HepG2 (cell line): Measurements from ENCODE around the gene FGD5. TPM values are rescaled to one million over a fixed set of nuclear protein-coding genes. Genes with fewer than 3 reads are reported as not detected.
A peak's percentile ranks its signal among the peaks of the same experiment; 100 is the strongest.

Experiments
- ELF3 ChIP-seq: IDR thresholded peaks from 2 replicates; pipeline ENCODE4 v1.6.1; 2016; ENCODE audit warnings: missing genetic modification reagents, missing compliant biosample characterization
- PCBP2 ChIP-seq: fragments of 200-400 bp; formaldehyde crosslinking; optimal IDR thresholded peaks from 2 replicates; pipeline ENCODE3; 2018; ENCODE audit warnings: low read length, low read depth; ENCODE audit not compliant: poor library complexity, severe bottlenecking
- SIN3B ChIP-seq: fragments of 150-350 bp; IDR thresholded peaks from 2 replicates; pipeline ENCODE4 v1.6.1; 2014; ENCODE audit warnings: low read length
- ZNF430 ChIP-seq: sonication (generic); formaldehyde crosslinking; IDR thresholded peaks from 2 replicates; pipeline ENCODE4 v1.9.0; 2021; ENCODE audit warnings: mild to moderate bottlenecking, missing genetic modification reagents
- ZNF431 ChIP-seq: sonication (generic); formaldehyde crosslinking; IDR thresholded peaks from 2 replicates; pipeline ENCODE4 v1.9.0; 2022; ENCODE audit warnings: missing genetic modification reagents, low read depth, mild to moderate bottlenecking, borderline replicate concordance
- ZNF670 ChIP-seq: sonication (generic); formaldehyde crosslinking; IDR thresholded peaks from 2 replicates; pipeline ENCODE4 v1.8.0; 2022; ENCODE audit warnings: mild to moderate bottlenecking, missing genetic modification reagents, borderline replicate concordance
- polyA plus RNA-seq, 8 experiments: library from polyadenylated mRNA; depleted of rRNA in 3 of 8; stranded (reverse) in 7 of 8; unstranded in 1 of 8; fragments of >200 nt; fragmentation: Illumina TruSeq in 4 of 8; extraction: Trizol in 4 of 8; gene quantifications; 2 replicates each; pipeline versions ENCODE4 v1.2.1 to v1.2.3, GENCODE V29; 2011 to 2016; ENCODE audit warnings: low read depth in 4 of 8, missing spikeins in 1 of 8, mixed read lengths in 1 of 8; ENCODE audit not compliant: insufficient read depth in 1 of 8
- total RNA-seq, 5 experiments: library from RNA; depleted of rRNA; stranded (reverse); fragments of >200 nt; fragmentation: Illumina TruSeq; extraction: Trizol; gene quantifications; 2 replicates each; pipeline ENCODE4 v1.2.3, GENCODE V29; 2016; ENCODE audit warnings: low read depth in 1 of 5
- TF ChIP-seq, protein P1 (sequence below): sonication (generic); formaldehyde crosslinking; IDR thresholded peaks from 2 replicates; pipeline ENCODE4 v1.5.1; 2020; ENCODE audit warnings: mild to moderate bottlenecking, moderate library complexity, missing genetic modification reagents
- TF ChIP-seq, protein P2 (sequence below): sonication (generic); formaldehyde crosslinking; IDR thresholded peaks from 2 replicates; pipeline ENCODE4 v1.4.0; 2020; ENCODE audit warnings: missing genetic modification reagents, borderline replicate concordance
- TF ChIP-seq, protein P3 (sequence below): sonication (generic); formaldehyde crosslinking; IDR thresholded peaks from 2 replicates; pipeline ENCODE4 v1.4.0; 2020; ENCODE audit warnings: mild to moderate bottlenecking, missing genetic modification reagents
- TF ChIP-seq, protein P4 (sequence below): IDR thresholded peaks from 2 replicates; pipeline ENCODE4 v1.6.1; 2018; ENCODE audit warnings: missing genetic modification reagents, mild to moderate bottlenecking, missing compliant biosample characterization
- TF ChIP-seq, protein P5 (sequence below): sonication (generic); formaldehyde crosslinking; IDR thresholded peaks from 2 replicates; pipeline ENCODE4 v1.5.1; 2020; ENCODE audit warnings: missing genetic modification reagents, mild to moderate bottlenecking, borderline replicate concordance

The FGD5 gene
- total and polyA plus RNA-seq, 2 of the 13 experiments (the other 11 are each of a cell fraction or from before 2014, with no cell fraction given) = 0.17 TPM; not detected in 1

DNA sequence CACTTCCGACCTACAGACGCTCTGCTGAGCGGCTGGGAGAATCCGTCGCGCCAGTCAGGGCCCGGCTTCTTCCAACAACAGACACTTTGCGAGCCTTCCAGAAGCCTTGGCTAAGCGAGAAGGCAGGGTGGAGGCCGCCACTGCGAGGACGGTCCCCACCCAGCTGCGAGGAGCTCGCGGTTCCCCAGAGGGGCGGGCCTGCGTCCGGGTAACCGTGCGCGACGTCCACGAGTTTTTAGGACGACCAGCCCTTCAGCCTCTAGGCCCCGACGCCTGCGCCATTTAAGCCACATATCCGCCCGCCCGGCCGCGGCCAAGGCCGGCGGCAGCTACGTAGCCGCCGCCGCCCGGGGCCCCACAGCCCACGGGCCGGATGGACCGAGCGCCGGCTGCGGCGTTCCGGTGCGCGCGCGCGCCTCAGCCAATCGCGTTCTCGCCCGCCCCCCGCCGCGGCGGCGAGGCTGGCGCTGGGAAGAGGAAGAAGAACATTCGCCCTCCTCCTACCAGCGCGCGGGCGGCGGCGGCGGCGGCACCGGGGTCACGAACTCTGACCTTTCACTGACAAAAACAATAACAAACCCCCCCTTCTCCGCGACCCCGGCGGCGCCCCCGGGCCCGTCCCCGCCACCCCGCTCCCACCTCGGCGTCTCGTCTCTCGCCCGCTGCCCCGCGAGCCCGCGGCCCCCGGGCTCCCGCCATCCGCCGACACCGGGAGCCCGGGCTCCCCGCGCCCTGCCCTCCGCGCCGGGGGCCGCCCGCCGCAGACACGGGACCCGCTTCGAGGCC lies 128.5 kb downstream of the FGD5 start, which contains the start of gene NR2C2 (continued):
- TF ChIP-seq, protein P1, sequence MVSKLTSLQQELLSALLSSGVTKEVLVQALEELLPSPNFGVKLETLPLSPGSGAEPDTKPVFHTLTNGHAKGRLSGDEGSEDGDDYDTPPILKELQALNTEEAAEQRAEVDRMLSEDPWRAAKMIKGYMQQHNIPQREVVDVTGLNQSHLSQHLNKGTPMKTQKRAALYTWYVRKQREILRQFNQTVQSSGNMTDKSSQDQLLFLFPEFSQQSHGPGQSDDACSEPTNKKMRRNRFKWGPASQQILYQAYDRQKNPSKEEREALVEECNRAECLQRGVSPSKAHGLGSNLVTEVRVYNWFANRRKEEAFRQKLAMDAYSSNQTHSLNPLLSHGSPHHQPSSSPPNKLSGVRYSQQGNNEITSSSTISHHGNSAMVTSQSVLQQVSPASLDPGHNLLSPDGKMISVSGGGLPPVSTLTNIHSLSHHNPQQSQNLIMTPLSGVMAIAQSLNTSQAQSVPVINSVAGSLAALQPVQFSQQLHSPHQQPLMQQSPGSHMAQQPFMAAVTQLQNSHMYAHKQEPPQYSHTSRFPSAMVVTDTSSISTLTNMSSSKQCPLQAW (CRISPR knock-in tag) = peak; percentile 15; the same call in 1 of the 2 replicates
- TF ChIP-seq, protein P2, sequence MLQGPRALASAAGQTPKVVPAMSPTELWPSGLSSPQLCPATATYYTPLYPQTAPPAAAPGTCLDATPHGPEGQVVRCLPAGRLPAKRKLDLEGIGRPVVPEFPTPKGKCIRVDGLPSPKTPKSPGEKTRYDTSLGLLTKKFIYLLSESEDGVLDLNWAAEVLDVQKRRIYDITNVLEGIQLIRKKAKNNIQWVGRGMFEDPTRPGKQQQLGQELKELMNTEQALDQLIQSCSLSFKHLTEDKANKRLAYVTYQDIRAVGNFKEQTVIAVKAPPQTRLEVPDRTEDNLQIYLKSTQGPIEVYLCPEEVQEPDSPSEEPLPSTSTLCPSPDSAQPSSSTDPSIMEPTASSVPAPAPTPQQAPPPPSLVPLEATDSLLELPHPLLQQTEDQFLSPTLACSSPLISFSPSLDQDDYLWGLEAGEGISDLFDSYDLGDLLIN (CRISPR knock-in tag) = peak; percentile 44; the same call in 1 of the 2 replicates
- TF ChIP-seq, protein P3, sequence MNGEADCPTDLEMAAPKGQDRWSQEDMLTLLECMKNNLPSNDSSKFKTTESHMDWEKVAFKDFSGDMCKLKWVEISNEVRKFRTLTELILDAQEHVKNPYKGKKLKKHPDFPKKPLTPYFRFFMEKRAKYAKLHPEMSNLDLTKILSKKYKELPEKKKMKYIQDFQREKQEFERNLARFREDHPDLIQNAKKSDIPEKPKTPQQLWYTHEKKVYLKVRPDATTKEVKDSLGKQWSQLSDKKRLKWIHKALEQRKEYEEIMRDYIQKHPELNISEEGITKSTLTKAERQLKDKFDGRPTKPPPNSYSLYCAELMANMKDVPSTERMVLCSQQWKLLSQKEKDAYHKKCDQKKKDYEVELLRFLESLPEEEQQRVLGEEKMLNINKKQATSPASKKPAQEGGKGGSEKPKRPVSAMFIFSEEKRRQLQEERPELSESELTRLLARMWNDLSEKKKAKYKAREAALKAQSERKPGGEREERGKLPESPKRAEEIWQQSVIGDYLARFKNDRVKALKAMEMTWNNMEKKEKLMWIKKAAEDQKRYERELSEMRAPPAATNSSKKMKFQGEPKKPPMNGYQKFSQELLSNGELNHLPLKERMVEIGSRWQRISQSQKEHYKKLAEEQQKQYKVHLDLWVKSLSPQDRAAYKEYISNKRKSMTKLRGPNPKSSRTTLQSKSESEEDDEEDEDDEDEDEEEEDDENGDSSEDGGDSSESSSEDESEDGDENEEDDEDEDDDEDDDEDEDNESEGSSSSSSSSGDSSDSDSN (CRISPR knock-in tag) = peak; percentile 84
- TF ChIP-seq ZNF670 (CRISPR knock-in tag) (peak; percentile 54; the same call in 1 of the 2 replicates), PCBP2 (no peak), ZNF431 (CRISPR knock-in tag) (0 out of 2 replicates have a peak, but pooled peaks have one; percentile 22), ELF3 (CRISPR knock-in tag) (peak; percentile 37; the same call in 1 of the 2 replicates), ZNF430 (no peak; the same call in 1 of the 2 replicates), SIN3B (no peak)
- TF ChIP-seq, protein P4, sequence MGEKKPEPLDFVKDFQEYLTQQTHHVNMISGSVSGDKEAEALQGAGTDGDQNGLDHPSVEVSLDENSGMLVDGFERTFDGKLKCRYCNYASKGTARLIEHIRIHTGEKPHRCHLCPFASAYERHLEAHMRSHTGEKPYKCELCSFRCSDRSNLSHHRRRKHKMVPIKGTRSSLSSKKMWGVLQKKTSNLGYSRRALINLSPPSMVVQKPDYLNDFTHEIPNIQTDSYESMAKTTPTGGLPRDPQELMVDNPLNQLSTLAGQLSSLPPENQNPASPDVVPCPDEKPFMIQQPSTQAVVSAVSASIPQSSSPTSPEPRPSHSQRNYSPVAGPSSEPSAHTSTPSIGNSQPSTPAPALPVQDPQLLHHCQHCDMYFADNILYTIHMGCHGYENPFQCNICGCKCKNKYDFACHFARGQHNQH = peak; percentile 46; the same call in 1 of the 2 replicates
- TF ChIP-seq, protein P5, sequence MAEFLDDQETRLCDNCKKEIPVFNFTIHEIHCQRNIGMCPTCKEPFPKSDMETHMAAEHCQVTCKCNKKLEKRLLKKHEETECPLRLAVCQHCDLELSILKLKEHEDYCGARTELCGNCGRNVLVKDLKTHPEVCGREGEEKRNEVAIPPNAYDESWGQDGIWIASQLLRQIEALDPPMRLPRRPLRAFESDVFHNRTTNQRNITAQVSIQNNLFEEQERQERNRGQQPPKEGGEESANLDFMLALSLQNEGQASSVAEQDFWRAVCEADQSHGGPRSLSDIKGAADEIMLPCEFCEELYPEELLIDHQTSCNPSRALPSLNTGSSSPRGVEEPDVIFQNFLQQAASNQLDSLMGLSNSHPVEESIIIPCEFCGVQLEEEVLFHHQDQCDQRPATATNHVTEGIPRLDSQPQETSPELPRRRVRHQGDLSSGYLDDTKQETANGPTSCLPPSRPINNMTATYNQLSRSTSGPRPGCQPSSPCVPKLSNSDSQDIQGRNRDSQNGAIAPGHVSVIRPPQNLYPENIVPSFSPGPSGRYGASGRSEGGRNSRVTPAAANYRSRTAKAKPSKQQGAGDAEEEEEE (CRISPR knock-in tag) = no peak
